GM18519 (cell line): Measurements from ENCODE around the gene RNMT.

Experiments used
- ATAC-seq: cut with Tn5 transposase; IDR thresholded peaks from one replicate; pipeline ENCODE4 v1.9.1; 2021; ENCODE audit warnings: mild to moderate bottlenecking, moderate library complexity; ENCODE audit not compliant: unreplicated experiment, low FRiP score

RNMT gene

DNA sequence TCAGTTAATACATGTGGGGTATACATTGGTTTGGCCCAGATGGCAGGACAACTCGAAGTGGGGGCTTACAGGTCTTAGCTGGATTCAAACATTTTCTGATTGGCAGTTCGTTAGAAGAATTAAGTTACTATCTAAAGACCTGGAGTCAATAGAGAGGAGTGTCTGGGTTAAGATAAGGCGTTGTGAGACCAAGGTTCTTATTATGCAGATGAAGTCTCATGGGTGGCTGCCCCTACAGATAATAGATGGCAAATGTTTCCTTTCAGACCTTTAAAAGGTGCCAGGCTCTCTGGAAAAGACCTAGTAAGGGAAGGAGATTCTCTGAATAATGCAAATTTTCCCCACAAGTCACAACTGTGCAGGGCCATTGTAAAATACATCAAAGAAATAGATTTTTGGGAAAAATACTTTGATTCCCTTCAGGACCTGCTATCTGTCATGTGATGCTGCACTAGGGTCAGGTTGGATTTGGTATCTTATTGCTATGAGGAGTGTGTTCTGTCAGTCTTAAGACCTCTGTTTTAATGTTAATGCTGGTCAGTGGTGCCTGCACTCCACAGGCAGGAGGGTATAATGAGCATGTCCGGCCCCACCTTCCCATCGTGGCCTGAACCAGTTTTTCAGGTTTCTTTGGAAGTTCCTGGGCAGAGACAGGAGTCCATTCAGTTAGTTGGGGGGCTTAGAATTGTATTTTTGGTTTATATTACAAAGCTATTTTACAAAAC is 83.2 kb downstream of the RNMT start:
- ATAC-seq, result no peak

DNA sequence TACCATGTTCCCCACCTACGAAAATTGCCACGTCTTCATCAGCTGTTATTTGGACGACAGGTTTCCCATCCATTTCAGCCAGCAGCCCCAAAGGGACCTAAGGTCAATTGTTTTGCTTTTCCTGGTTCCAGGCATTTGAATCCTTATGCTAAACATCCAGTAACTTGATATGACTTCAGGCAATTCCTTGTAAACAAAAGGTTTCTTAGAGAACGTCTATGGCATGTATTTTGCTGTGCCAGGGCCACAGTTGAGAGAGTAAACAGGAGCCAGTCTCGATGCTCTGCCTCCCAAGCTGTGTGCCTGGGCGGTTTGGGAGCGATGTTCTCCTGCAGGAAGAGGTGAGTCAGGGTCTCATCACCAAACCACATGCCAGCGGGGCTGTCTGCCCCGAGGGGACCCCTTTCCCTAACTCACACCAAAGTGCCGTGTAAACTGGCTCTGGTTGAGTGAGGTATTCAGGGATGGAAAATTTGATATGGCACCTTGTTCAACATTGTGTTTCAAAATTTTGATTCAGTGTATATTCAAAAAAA is 84.5 kb downstream of the RNMT start:
- ATAC-seq, result no peak

DNA sequence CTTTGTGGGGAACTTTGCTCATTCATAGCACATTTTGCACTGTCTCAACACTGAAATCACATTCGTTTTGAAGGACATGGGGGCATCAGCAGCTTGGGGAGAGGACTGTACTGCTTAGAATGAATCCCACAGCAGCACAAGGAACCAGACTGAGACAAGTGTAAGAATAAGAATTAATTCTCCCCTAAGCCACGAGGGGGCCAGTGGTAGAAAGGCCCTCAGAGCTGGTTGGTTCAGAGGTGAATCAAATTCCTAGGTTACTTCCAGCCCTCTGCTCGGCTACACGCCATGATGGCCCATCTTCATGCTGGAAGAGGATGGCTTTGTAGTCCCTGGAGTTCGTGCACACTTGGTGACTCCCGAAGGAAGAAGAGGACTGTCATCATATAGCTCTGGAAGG is 85.5 kb downstream of the RNMT start:
- no peak for ATAC-seq

DNA sequence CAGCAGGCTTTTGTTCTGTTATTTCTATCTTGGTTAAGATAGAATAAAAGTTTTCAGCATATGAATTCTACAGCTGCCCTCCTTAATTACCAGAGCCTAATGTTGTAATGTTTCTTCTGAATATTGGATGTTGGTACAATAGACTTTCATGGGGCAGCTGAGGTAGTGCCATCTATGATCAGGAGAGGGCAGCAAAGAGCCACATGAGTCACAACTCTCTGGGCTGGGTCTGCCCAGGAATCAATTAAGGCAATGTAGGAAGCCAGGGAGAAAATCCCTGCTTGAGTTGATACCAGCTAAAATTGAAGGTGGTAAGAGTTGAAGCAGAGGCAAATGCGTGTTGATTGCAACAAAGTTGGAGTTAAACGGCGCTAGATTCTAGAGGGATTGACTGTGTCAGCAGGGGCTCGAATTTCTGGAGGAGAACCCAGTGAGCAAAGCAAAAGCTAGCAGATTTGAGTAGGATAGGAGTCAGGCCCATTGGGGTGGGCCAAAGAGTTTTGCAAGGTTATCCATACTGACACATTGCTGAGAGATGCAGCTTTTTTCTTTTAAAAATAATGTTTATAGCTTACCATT is 86.9 kb downstream of the RNMT start:
- no peak for ATAC-seq
